ENCODE data around the gene TMEM106A.
"Not testable (repeated sequence)": the region's sequence is repeated elsewhere in the genome, so short reads cannot be mapped to it uniquely, and the experiment has no call there.

The TMEM106A gene

GRCh38 chr17:43216369-43216761 is 4.7 kb downstream of the TMEM106A start:
- no peak for DNase-seq (ENCODE audit: low read depth)

- DNase-seq (ENCODE audit: low read depth), result no peak
Observed at GRCh38 chr17:43216762-43217613, 5.3 kb downstream of the TMEM106A start.

- DNase-seq (ENCODE audit: low read depth), result no peak
Observed at GRCh38 chr17:43217614-43218087, 6.0 kb downstream of the TMEM106A start.

GRCh38 chr17:43219001-43219400 is 7.3 kb downstream of the TMEM106A start:
- no peak for DNase-seq (ENCODE audit: low read depth)

DNA sequence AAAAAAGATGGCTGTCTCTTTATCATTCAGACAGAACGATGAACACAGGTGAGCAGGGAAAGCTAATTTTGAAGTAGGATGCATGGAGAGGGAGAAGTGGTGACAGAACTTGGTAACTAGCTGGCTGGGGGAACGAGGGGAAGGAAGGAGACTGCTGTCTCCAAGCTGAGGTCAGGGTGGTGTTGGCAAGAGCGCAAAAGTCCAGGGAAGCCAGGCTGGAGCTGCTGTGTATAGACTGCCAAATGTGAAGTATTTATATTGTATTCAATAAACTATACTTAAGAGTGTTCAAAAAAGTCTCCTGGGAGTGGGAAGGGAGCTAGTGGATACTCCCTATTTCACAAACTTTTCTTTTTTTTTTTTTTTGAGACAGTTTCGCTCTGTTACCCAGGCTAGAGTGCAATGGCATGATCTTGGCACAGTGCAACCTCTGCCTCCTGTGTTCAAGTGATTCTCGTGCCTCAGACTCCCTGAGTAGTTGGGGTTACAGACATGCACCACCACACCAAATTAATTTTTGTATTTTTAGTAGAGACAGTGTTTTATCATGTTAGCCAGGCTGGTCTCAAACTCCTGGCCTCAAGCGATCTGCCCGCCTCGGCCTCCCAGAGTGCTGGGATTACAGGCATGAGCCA is 8.2 kb downstream of the TMEM106A start:
- no peak for DNase-seq (ENCODE audit: low read depth)

- DNase-seq (ENCODE audit: low read depth), result no peak
Observed at GRCh38 chr17:43220511-43221125, 8.9 kb downstream of the TMEM106A start.

GRCh38 chr17:43224146-43224705 is 12.6 kb downstream of the TMEM106A start:
- DNase-seq (ENCODE audit: low read depth), result no peak

DNA sequence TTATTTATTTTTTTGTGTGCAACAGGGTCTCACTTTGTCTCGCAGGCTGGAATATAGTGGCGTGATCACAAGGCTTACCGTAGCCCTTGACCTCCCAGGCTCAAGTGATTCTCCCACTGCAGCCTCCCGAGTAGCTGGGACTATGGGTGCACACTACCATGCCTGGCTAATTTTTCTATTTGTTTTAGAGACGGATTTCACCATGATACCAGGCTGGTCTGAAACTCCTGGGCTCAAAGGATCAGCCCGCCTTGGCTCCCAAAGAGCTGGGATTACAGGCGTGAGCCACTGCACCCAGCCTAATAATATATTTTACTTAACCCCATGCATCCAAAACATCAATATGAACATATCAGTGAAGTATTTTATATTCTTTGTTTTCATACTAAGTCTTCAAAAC is 14.7 kb downstream of the TMEM106A start:
- no peak for DNase-seq (ENCODE audit: low read depth)

DNA sequence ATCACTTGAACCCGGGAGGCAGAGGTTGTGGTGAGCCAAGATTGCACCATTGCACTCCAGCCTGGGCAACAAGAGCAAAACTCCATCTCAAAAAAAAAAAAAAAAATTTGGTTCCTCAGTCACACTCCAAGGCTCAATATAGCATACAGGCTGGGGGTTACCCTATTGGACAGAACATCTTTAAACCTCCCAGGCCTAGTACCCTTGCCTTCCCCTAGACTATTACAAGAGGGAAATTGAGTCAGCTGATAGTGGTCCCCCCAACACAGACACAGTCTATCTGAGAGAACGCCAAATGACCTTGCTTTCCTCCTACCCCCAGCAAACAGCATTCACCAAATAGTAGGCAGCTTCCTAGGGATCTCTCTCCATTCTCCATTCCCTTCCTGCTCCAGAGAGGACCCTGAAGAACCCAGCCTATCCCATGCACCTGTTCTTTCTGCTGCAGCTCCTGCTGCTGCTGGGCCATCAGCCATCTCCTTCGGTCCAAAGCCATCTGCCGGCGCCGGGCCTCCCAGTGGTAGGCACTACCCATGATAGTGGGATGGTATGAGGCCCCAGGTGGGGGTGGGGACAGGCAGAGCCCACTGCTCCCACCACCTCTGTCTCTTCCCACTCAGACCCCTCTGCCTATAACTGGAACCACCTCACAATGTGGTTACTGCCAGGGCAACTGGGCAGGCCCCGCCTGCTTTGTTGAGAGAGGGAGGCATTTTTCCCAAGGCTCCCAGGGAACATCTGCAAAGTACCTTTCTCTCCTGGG is 16.5 kb downstream of the TMEM106A start, which contains the start of gene CCDC200:
Gene CCDC200, minus strand, starts transcription at position 604 of the 763 bp plus-strand sequence. Its CDS starts 69 bp downstream, at position 535.
- DNase-seq (ENCODE audit: low read depth), result not testable (repeated sequence)

- not testable (repeated sequence) for DNase-seq (ENCODE audit: low read depth)
Observed at GRCh38 chr17:43231205-43232020, 19.7 kb downstream of the TMEM106A start.

- not testable (repeated sequence) for DNase-seq (ENCODE audit: low read depth)
Observed at GRCh38 chr17:43232021-43232699, 20.5 kb downstream of the TMEM106A start.

- not testable (repeated sequence) for DNase-seq (ENCODE audit: low read depth)
Observed at GRCh38 chr17:43233263-43233662, 21.6 kb downstream of the TMEM106A start.

DNA sequence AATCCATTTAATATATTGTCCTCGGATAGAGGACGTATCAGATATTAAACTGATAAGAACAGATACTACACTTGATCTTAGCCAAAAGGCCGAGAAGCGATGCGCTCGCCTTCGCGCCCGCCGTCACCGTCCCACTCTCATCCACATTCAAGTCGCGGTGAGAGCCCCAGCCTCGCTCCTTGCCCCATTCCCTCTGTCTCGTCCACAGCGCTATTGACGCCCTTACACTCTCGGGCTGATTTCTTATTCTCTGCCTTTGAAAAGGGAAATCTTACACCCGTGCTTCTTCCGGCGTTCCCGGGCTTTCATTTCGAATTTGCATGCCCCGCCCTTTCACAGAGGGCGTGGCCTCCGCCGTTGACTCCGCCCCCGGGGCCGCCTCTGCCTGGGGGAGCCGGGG is 22.2 kb downstream of the TMEM106A start, which contains the start of gene RNU2-1:
Gene RNU2-1, minus strand, starts transcription at position 101 of the 400 bp plus-strand sequence.
- not testable (repeated sequence) for DNase-seq (ENCODE audit: low read depth)

DNA sequence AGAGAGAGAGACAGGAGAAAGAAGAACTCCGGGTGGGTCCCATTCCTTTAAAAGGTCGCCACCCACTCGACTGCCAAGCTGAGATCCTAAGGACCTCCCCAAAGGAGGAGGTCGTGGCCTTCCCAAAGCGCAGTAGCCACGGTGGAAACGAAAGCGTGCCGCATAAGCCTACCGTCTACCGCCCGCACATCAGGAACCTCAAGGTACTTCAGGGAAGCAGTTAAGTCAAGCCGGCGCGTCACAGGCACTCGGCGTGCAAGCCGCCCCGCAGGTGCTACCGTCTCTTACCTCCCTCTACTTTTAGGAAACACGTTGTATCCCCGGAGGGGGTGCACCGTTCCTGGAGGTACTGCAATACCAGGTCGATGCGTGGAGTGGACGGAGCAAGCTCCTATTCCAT is 27.9 kb downstream of the TMEM106A start:
- not testable (repeated sequence) for DNase-seq (ENCODE audit: low read depth)

- not testable (repeated sequence) for DNase-seq (ENCODE audit: low read depth)
Observed at GRCh38 chr17:43240596-43241352, 29.1 kb downstream of the TMEM106A start.

GRCh38 chr17:43246456-43246855 is 34.8 kb downstream of the TMEM106A start:
- not testable (repeated sequence) for DNase-seq (ENCODE audit: low read depth)
